Testis (tissue), 3 donors: ENCODE data around the gene DPP8. TPM values are rescaled to one million over a fixed set of nuclear protein-coding genes. Genes with fewer than 3 reads are reported as not detected.

Experiments used
- DNase-seq: peaks from one replicate; pipeline ENCODE4 v3.0.0-alpha.2; 2019
- H3K27ac ChIP-seq, 2 donors: fragments of 200-600 bp; sonication (generic); one replicate each; pipeline ENCODE4 v1.5.1; 2019
- H3K27me3 ChIP-seq: fragments of 200-600 bp; sonication (generic); one replicate; pipeline ENCODE4 v1.5.1; 2019
- H3K36me3 ChIP-seq: fragments of 200-600 bp; sonication (generic); one replicate; pipeline ENCODE4 v1.5.1; 2017; ENCODE audit warnings: low read depth; ENCODE audit errors: missing control alignments
- H3K4me1 ChIP-seq: fragments of 200-600 bp; sonication (generic); one replicate; pipeline ENCODE4 v1.5.1; 2019
- H3K4me3 ChIP-seq, 2 donors: fragments of 200-600 bp; sonication (generic); one replicate each; pipeline ENCODE4 v1.5.1; 2017 to 2019
- H3K9me3 ChIP-seq: fragments of 200-600 bp; sonication (generic); one replicate; pipeline ENCODE4 v1.5.1; 2017
- CTCF ChIP-seq, 3 experiments: fragments of 450-650 bp in 2 of 3; fragments of 200-600 bp in 1 of 3; sonication (generic) in 1 of 3; IDR thresholded peaks; one replicate each; pipeline ENCODE4 v1.5.1; 2016 to 2019; ENCODE audit warnings: antibody characterized with exemption in 3 of 3, mild to moderate bottlenecking in 2 of 3, moderate library complexity in 1 of 3
- POLR2A ChIP-seq: fragments of 450-650 bp; IDR thresholded peaks from one replicate; pipeline ENCODE4 v1.6.1; 2017; ENCODE audit warnings: antibody characterized with exemption, mild to moderate bottlenecking, moderate library complexity
- whole genome bisulfite sequencing, 2 donors: methylation state at CpG; one replicate each; pipeline ENCODE4 v1.1.5; 2018; 5-methylcytosine and 5-hydroxymethylcytosine counted together
- intact Hi-C: fragments of 100-400 bp; cut with DNase I; formaldehyde crosslinking; loops from one replicate; pipeline ENCODE4 v1.15.1; 2023; ENCODE audit warnings: low total_unique reads
- polyA plus RNA-seq: library from polyadenylated mRNA; stranded (reverse); fragments of 350-450 nt; fragmentation: Illumina TruSeq; extraction: RNeasy Lipid Tissue Mini Kit (QIAGEN cat#74804); gene quantifications from one replicate; pipeline ENCODE4 v1.2.3, GENCODE V29; 2014; ENCODE audit warnings: low read depth, low replicate concordance; ENCODE audit not compliant: insufficient read depth
- total RNA-seq, 2 donors: library from RNA; depleted of rRNA; stranded (reverse); fragments of >200 nt; gene quantifications; one replicate each; pipeline ENCODE4 v1.2.3, GENCODE V29; 2016

The DPP8 gene
- total and polyA plus RNA-seq, 3 donors from 2014 or later = 51.6 to 68.3 (median 64.4) TPM

- Histone ChIP-seq H3K9me3 (no peaks in the 10 kb centered on the region), H3K36me3 (no peaks in the 10 kb centered on the region), H3K27me3 (no peaks in the 10 kb centered on the region), H3K27ac (no peak overlapping the region), H3K4me1 (peaks cover 10% of the 10 kb centered on the region), H3K4me3 (no peak overlapping the region)
- intact Hi-C loops = no loop called here
- TF ChIP-seq CTCF (IDR thresholded peaks at IDR 0.05) (no peak), POLR2A (no peak)
- DNase-seq = no peak
- WGBS, 2 donors = 84 to 87% methylated on average over 7 of the region's 7 CpGs
Measured at GRCh38 chr15:65405791-65406423, 111.6 kb downstream of the DPP8 start.

GRCh38 chr15:65404186-65404872 lies 113.2 kb downstream of the DPP8 start:
- intact Hi-C loops = no loop called here
- no peaks in the 10 kb centered on the region for H3K9me3 ChIP-seq
- peaks cover 16% of the 10 kb centered on the region for H3K4me1 ChIP-seq
- no peaks in the 10 kb centered on the region for H3K36me3 ChIP-seq
- no peak for TF ChIP-seq CTCF (IDR thresholded peaks at IDR 0.05)
- no peak for TF ChIP-seq POLR2A
- no peak overlapping the region for H3K4me3 ChIP-seq
- H3K27ac ChIP-seq = no peak overlapping the region
- WGBS, 2 donors = 82 to 85% methylated on average over 6 of the region's 6 CpGs
- no peaks in the 10 kb centered on the region for H3K27me3 ChIP-seq
- DNase-seq = no peak

GRCh38 chr15:65402961-65403360 lies 114.5 kb downstream of the DPP8 start:
- no peaks in the 10 kb centered on the region for H3K36me3 ChIP-seq
- intact Hi-C loops = no loop called here
- 69 to 78% methylated on average over 4 of the region's 4 CpGs for WGBS, 2 donors
- no peak overlapping the region for H3K27ac ChIP-seq
- H3K4me1 ChIP-seq = peaks cover 16% of the 10 kb centered on the region
- no peak for TF ChIP-seq POLR2A
- H3K27me3 ChIP-seq = no peaks in the 10 kb centered on the region
- DNase-seq = no peak
- H3K9me3 ChIP-seq = no peaks in the 10 kb centered on the region
- no peak overlapping the region for H3K4me3 ChIP-seq

- no peak overlapping the region for H3K4me3 ChIP-seq
- peaks cover 16% of the 10 kb centered on the region for H3K4me1 ChIP-seq
- intact Hi-C loops = no loop called here
- 80% methylated on average over 8 of the region's 8 CpGs for WGBS, 2 donors
- no peak overlapping the region for H3K27ac ChIP-seq
- TF ChIP-seq POLR2A (no peak), CTCF (IDR thresholded peaks at IDR 0.05) (no peak)
- no peaks in the 10 kb centered on the region for H3K36me3 ChIP-seq
- no peaks in the 10 kb centered on the region for H3K9me3 ChIP-seq
- DNase-seq = no peak
- H3K27me3 ChIP-seq = no peaks in the 10 kb centered on the region
Measured at GRCh38 chr15:65401611-65402240, 115.8 kb downstream of the DPP8 start.

- WGBS, 2 donors = 28 to 59% methylated on average over 10 to 11 of the region's 11 CpGs
- Histone ChIP-seq H3K9me3 (no peaks in the 10 kb centered on the region), H3K27ac (no peak overlapping the region)
Measured at GRCh38 chr15:65400760-65401610, 116.5 kb downstream of the DPP8 start.

More at GRCh38 chr15:65400760-65401610, 116.5 kb downstream of the DPP8 start:
- TF ChIP-seq CTCF (IDR thresholded peaks at IDR 0.05) = peak; percentile 49 to 61 (median 49)
- no peak for TF ChIP-seq POLR2A
- H3K27me3 ChIP-seq = no peaks in the 10 kb centered on the region
- DNase-seq = peak; percentile 79
- no peaks in the 10 kb centered on the region for H3K36me3 ChIP-seq
- H3K4me3 ChIP-seq = no peak overlapping the region
- H3K4me1 ChIP-seq = peaks cover 16% of the 10 kb centered on the region
- intact Hi-C loops = no loop called here
